ENCODE data around the gene KCNF1. TPM values are rescaled to one million over a fixed set of nuclear protein-coding genes. Genes with fewer than 3 reads are reported as not detected.

Gene KCNF1
- total RNA-seq: not detected

- no peaks in the 10 kb centered on the region for H3K9me3 Mint-ChIP-seq (ENCODE audit: low read depth)
- POLR2A ChIA-PET: no interaction called here
- intact Hi-C loops (cut with DNase I, micrococcal nuclease): loop anchor here in 1 of 2 experiments (2.0 kb wide), 1 partner anchor 77 kb away; no protein-coding TSS in a partner anchor
- ATAC-seq (peak; percentile 19), DNase-seq (peak; percentile 17)
- no peak within 1 kb of the TSS for H3K4me3 Mint-ChIP-seq
- H3K27ac Mint-ChIP-seq: no peak within 1 kb of the TSS
- CTCF ChIA-PET: interaction anchor here (1.1 to 1.8 kb wide), 3 partner anchors 72 to 79 kb away, joined by 3 to 7 read pairs (median 4); no protein-coding TSS in a partner anchor
- no peaks in the 10 kb centered on the region for H3K36me3 Mint-ChIP-seq (ENCODE audit: low read depth)
- peaks cover 2% of the 10 kb centered on the region for H3K4me1 Mint-ChIP-seq
- H3K27me3 Mint-ChIP-seq: peaks cover 27% of the 10 kb centered on the region
Observed at GRCh38 chr2:10911291-10912075, at the start of gene KCNF1. Gene KCNF1, plus strand, starts transcription at chr2:10911934. Its CDS starts 493 bp downstream, at chr2:10912427.

GRCh38 chr2:10862330-10862729 lies 49.4 kb upstream of the KCNF1 start:
- peaks cover 18% of the 10 kb centered on the region for H3K27me3 Mint-ChIP-seq
- POLR2A ChIA-PET: no interaction called here

GRCh38 chr2:10863047-10863446 lies 48.7 kb upstream of the KCNF1 start:
- Mint-ChIP-seq H3K36me3 (ENCODE audit: low read depth) (no peaks in the 10 kb centered on the region), H3K4me3 (no peak overlapping the region), H3K27me3 (peaks cover 17% of the 10 kb centered on the region), H3K9me3 (ENCODE audit: low read depth) (no peaks in the 10 kb centered on the region), H3K4me1 (peaks cover 33% of the 10 kb centered on the region), H3K27ac (no peak overlapping the region)
- ATAC-seq (no peak), DNase-seq (no peak)
- ChIA-PET POLR2A (no interaction called here), CTCF (no interaction called here)
- intact Hi-C loops (cut with DNase I, micrococcal nuclease): no loop called here

More at GRCh38 chr2:10862330-10862729, 49.4 kb upstream of the KCNF1 start:
- no peaks in the 10 kb centered on the region for H3K36me3 Mint-ChIP-seq (ENCODE audit: low read depth)
- no peak for ATAC-seq
- no peak overlapping the region for H3K4me3 Mint-ChIP-seq
- intact Hi-C loops (cut with DNase I, micrococcal nuclease): no loop called here
- H3K27ac Mint-ChIP-seq: no peak overlapping the region
- CTCF ChIA-PET: interaction anchor here (1.0 kb wide), 1 partner anchor 46 kb away, joined by 5 read pairs; no protein-coding TSS in a partner anchor
- H3K9me3 Mint-ChIP-seq (ENCODE audit: low read depth): no peaks in the 10 kb centered on the region
- peaks cover 35% of the 10 kb centered on the region for H3K4me1 Mint-ChIP-seq
- DNase-seq: no peak

GRCh38 chr2:10863837-10864236 lies 47.9 kb upstream of the KCNF1 start:
- peaks cover 33% of the 10 kb centered on the region for H3K4me1 Mint-ChIP-seq
- H3K9me3 Mint-ChIP-seq (ENCODE audit: low read depth): no peaks in the 10 kb centered on the region
- no peak overlapping the region for H3K27ac Mint-ChIP-seq
- POLR2A ChIA-PET: no interaction called here
- intact Hi-C loops (cut with DNase I, micrococcal nuclease): no loop called here
- no peaks in the 10 kb centered on the region for H3K36me3 Mint-ChIP-seq (ENCODE audit: low read depth)
- ATAC-seq (no peak), DNase-seq (no peak)
- H3K4me3 Mint-ChIP-seq: no peak overlapping the region
- peaks cover 19% of the 10 kb centered on the region for H3K27me3 Mint-ChIP-seq
- CTCF ChIA-PET: interaction anchor here (0.9 to 2.7 kb wide), 5 partner anchors 10 to 31 kb away, joined by 3 to 10 read pairs (median 3); no protein-coding TSS in a partner anchor

DNA sequence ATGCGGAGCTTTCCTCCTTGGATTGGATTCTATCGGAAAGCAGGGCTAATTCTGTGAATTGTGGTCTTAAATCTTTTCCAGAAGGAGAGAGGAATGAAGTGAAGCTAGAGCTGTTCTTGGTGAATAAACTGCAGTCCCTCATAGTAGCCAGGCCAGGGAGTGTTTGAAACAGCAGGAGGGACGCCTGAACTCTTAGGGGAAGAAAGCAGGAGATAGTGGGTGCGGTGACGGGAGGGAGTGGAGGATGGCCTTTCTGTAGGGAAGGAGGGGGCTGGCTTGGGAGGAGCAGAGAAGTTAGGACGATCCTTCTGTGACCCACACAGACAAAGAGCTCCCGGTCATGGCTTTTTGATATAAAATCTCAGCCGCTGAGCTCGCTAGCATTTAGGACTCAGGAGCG lies 47.5 kb upstream of the KCNF1 start:
- no peak overlapping the region for H3K27ac Mint-ChIP-seq
- no peaks in the 10 kb centered on the region for H3K9me3 Mint-ChIP-seq (ENCODE audit: low read depth)
- H3K4me3 Mint-ChIP-seq: no peak overlapping the region
- ChIA-PET CTCF (interaction anchor here (0.6 to 2.7 kb wide), 13 partner anchors 10 to 613 kb away, joined by 3 to 10 read pairs (median 3); no protein-coding TSS in a partner anchor), POLR2A (no interaction called here)
- intact Hi-C loops (cut with DNase I, micrococcal nuclease): no loop called here
- H3K36me3 Mint-ChIP-seq (ENCODE audit: low read depth): no peaks in the 10 kb centered on the region
- DNase-seq (no peak), ATAC-seq (no peak)
- H3K4me1 Mint-ChIP-seq: peaks cover 33% of the 10 kb centered on the region
- peaks cover 19% of the 10 kb centered on the region for H3K27me3 Mint-ChIP-seq

GRCh38 chr2:10864861-10865636 lies 46.7 kb upstream of the KCNF1 start:
- ATAC-seq (peak; percentile 97), DNase-seq (peak; percentile 65)
- intact Hi-C loops (cut with DNase I, micrococcal nuclease): no loop called here
- ChIA-PET POLR2A (no interaction called here), CTCF (interaction anchor here (0.6 to 2.7 kb wide), 13 partner anchors 9 to 613 kb away, joined by 3 to 10 read pairs (median 3); no protein-coding TSS in a partner anchor)
- H3K36me3 Mint-ChIP-seq (ENCODE audit: low read depth): no peaks in the 10 kb centered on the region
- H3K27ac Mint-ChIP-seq: no peak overlapping the region
- peaks cover 19% of the 10 kb centered on the region for H3K27me3 Mint-ChIP-seq
- H3K4me1 Mint-ChIP-seq: peaks cover 33% of the 10 kb centered on the region
- H3K4me3 Mint-ChIP-seq: no peak overlapping the region
- no peaks in the 10 kb centered on the region for H3K9me3 Mint-ChIP-seq (ENCODE audit: low read depth)

DNA sequence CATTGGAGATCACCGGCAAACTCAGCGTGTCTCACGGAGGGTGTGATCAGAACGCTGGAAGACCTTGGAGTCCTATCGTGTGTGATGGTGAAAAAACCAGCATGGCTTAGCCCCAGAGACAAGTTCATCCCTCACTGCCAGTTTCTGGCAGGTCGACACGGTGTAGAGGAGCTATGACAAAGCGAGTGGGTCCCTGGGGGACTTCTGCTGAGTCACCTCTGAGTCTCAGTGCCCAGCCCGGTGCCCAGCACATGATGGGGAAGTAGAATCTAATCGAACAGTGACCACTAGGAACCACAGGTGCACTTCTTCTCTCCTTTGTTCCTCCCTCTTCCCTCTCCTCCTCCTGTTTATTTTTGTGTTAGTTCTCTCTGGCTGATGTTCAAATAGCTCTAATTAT lies 45.9 kb upstream of the KCNF1 start:
- intact Hi-C loops (cut with DNase I, micrococcal nuclease): no loop called here
- H3K4me3 Mint-ChIP-seq: no peak overlapping the region
- ATAC-seq: no peak
- POLR2A ChIA-PET: no interaction called here
- CTCF ChIA-PET: interaction anchor here (0.8 to 2.7 kb wide), 5 partner anchors 12 to 33 kb away, joined by 3 to 10 read pairs (median 3); no protein-coding TSS in a partner anchor
- peaks cover 19% of the 10 kb centered on the region for H3K27me3 Mint-ChIP-seq
- peaks cover 31% of the 10 kb centered on the region for H3K4me1 Mint-ChIP-seq
- DNase-seq: no peak
- no peaks in the 10 kb centered on the region for H3K9me3 Mint-ChIP-seq (ENCODE audit: low read depth)
- no peak overlapping the region for H3K27ac Mint-ChIP-seq
- no peaks in the 10 kb centered on the region for H3K36me3 Mint-ChIP-seq (ENCODE audit: low read depth)

DNA sequence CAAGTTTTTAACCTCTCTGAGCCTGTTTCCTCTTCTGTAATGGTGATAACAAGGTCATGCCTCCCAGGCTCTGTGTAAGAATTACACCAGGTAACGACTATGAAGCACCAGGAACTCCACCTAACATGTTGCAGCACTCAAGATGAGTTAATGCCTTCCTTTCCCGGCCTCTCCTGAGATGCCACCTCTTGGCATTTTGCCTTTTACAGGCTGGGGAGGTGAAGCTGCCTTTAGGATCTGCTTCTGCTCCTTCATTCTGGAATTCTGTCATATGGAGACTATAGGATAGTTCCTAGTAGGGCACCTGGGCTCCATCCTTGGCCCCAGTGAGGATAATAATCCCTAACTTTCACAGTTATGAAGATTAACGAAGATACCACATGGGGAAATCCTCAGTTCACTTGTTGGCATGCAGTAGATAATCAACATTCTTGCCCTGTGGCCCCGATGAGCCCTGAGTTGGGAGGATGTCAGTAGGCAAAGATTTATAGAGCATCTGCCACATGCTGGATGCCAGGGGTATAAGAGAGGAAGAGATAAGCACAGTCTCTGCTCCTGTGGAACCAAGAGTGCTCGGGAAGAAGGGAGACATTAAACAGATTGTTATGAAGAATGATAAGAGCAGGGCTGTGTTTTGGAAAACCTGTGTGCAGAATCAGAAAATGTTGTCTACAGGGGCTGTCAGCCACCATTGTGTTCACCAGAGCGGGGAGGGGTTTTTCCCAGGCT lies 43.9 kb upstream of the KCNF1 start:
- no peak for ATAC-seq
- Mint-ChIP-seq H3K36me3 (ENCODE audit: low read depth) (no peaks in the 10 kb centered on the region), H3K9me3 (ENCODE audit: low read depth) (peaks cover 2% of the 10 kb centered on the region), H3K4me3 (no peak overlapping the region), H3K27ac (no peak overlapping the region), H3K4me1 (peaks cover 21% of the 10 kb centered on the region), H3K27me3 (peaks cover 15% of the 10 kb centered on the region)
- intact Hi-C loops (cut with DNase I, micrococcal nuclease): no loop called here
- ChIA-PET POLR2A (no interaction called here), CTCF (no interaction called here)
- no peak for DNase-seq

DNA sequence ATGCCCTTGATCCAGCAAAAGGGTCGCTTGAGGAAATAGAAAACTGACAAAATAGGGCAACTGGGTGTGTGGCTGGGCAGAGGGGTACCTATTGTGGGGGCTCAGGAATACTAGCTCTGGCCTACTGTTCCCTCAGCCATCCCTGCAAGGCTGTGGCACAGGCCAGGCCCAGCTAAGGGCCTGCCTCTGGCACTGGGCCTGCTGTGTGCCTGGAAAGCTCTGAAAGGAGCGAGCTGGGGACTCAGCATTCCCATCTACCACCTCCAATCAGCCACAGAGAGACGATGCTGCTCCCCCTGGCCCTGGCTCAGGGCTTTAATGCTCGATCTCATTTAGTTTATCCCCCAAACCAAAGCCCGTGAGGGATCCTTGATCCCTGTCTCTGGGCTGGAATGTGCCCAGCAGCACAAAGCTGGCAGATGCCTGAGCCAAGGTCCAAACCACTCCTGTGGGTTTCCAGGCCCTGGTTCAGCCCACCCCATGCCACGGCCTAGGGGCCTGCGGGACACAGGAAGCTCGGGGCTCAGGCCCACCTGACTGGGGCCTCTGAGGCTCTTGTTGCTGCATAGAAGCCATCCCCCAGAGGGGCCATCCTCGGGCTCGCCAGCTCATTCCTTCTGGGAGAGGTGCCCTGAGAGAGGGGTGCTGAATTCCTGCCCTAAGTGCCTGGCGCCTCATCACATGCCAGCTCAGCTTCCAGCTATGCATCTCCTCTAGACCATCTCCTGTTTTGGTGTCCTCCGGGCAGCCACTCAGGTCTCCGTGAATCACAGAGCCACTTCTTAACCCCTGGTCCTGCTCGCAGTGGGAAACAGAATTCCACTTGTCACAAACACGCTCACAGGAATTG lies 43.0 kb upstream of the KCNF1 start:
- no peak for DNase-seq
- Mint-ChIP-seq H3K27ac (no peak overlapping the region), H3K4me3 (no peak overlapping the region), H3K27me3 (peaks cover 10% of the 10 kb centered on the region), H3K4me1 (peaks cover 24% of the 10 kb centered on the region), H3K36me3 (ENCODE audit: low read depth) (no peaks in the 10 kb centered on the region), H3K9me3 (ENCODE audit: low read depth) (peaks cover 2% of the 10 kb centered on the region)
- POLR2A ChIA-PET: no interaction called here
- CTCF ChIA-PET: interaction anchor here (1.4 kb wide), 1 partner anchor 33 kb away, joined by 5 read pairs; no protein-coding TSS in a partner anchor
- intact Hi-C loops (cut with DNase I, micrococcal nuclease): no loop called here
- ATAC-seq: no peak

DNA sequence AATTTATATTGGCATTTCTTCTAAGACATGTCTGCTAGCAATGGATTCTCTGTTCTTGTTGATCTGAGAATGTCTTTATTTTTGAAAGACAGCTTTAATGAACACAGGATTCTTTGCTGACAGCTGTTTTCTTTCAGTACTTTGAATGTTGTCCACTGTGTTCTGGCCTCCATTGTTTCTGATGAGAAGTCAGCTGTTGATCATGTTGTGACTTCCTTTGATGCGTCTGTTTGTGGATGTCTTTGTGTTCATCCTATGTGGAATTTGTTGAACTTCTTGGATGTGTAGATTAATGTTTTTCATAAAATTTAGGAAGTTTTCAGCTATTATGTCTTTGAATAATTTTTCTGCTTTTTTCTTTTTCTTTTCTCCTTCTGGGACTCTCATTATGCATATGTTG lies 39.8 kb upstream of the KCNF1 start:
- H3K27ac Mint-ChIP-seq: no peak overlapping the region
- no peaks in the 10 kb centered on the region for H3K36me3 Mint-ChIP-seq (ENCODE audit: low read depth)
- no peak for DNase-seq
- peaks cover 2% of the 10 kb centered on the region for H3K9me3 Mint-ChIP-seq (ENCODE audit: low read depth)
- H3K4me1 Mint-ChIP-seq: peaks cover 8% of the 10 kb centered on the region
- POLR2A ChIA-PET: no interaction called here
- ATAC-seq: no peak
- CTCF ChIA-PET: interaction anchor here (0.7 to 1.1 kb wide), 3 partner anchors 37 to 260 kb away, joined by 3 to 5 read pairs (median 5); no protein-coding TSS in a partner anchor
- H3K27me3 Mint-ChIP-seq: peaks cover 5% of the 10 kb centered on the region
- intact Hi-C loops (cut with DNase I, micrococcal nuclease): no loop called here
- no peak overlapping the region for H3K4me3 Mint-ChIP-seq

All from activated CD4-positive, alpha-beta T cell treated with anti-CD3 and anti-CD28 coated beads for 36 hours (primary cell).